NCI-H146 treated with DMSO at 0.1 percent for 48 hours (cell line): ENCODE measurements around the gene UROC1.
"Not testable (repeated sequence)": the region's sequence is repeated elsewhere in the genome, so short reads cannot be mapped to it uniquely, and the experiment has no call there.

Experiments
- DNase-seq: peaks from one replicate; lab custom pipeline; 2025; ENCODE audit not compliant: unreplicated experiment; lab: John Stamatoyannopoulos, UW

The UROC1 gene

GRCh38 chr3:126547721-126548120 is 30.1 kb upstream of the UROC1 start:
- no peak for DNase-seq

- no peak for DNase-seq
These were observed 29.1 kb upstream of the UROC1 start for GRCh38 chr3:126546549-126547239.

GRCh38 chr3:126546013-126546412 is 28.4 kb upstream of the UROC1 start:
- DNase-seq = no peak

GRCh38 chr3:126545544-126545943 is 28.0 kb upstream of the UROC1 start:
- DNase-seq = no peak

GRCh38 chr3:126544596-126545281 is 27.2 kb upstream of the UROC1 start:
- peak; percentile 93 for DNase-seq

GRCh38 chr3:126543457-126544061 is 26.0 kb upstream of the UROC1 start:
- DNase-seq = no peak

GRCh38 chr3:126542340-126543241 is 25.0 kb upstream of the UROC1 start:
- DNase-seq = no peak

- no peak for DNase-seq
These were observed 24.2 kb upstream of the UROC1 start for GRCh38 chr3:126541628-126542339.

GRCh38 chr3:126540951-126541627 is 23.5 kb upstream of the UROC1 start:
- DNase-seq = no peak

GRCh38 chr3:126540342-126540849 is 22.8 kb upstream of the UROC1 start:
- no peak for DNase-seq

- DNase-seq = no peak
These were observed 22.1 kb upstream of the UROC1 start for GRCh38 chr3:126539558-126540250.

GRCh38 chr3:126538966-126539365 is 21.4 kb upstream of the UROC1 start:
- DNase-seq = no peak

- no peak for DNase-seq
These were observed 20.7 kb upstream of the UROC1 start for GRCh38 chr3:126538316-126538715.

- DNase-seq = no peak
These were observed 20.2 kb upstream of the UROC1 start for GRCh38 chr3:126537730-126538281.

GRCh38 chr3:126537116-126537729 is 19.6 kb upstream of the UROC1 start:
- no peak for DNase-seq

GRCh38 chr3:126536126-126536525 is 18.6 kb upstream of the UROC1 start:
- DNase-seq = no peak

GRCh38 chr3:126535636-126536035 is 18.1 kb upstream of the UROC1 start:
- DNase-seq = no peak

GRCh38 chr3:126534716-126535115 is 17.1 kb upstream of the UROC1 start:
- not testable (repeated sequence) for DNase-seq

- no peak for DNase-seq
These were observed 15.9 kb upstream of the UROC1 start for GRCh38 chr3:126533506-126533905.
